K562 (cell line): ENCODE data around the gene MBNL1. TPM values are rescaled to one million over a fixed set of nuclear protein-coding genes. Genes with fewer than 3 reads are reported as not detected.
A peak's percentile ranks its signal among the peaks of the same experiment; 100 is the strongest.

ENCODE experiments used
- ATAC-seq: fragments of 200-7000 bp; cut with Tn5 transposase; 3 replicates; pipeline ENCODE4 v1.9.1; 2020; ENCODE audit warnings: moderate library complexity
- BruUV-seq: library from RNA; stranded (reverse); fragments of 400-500 nt; replicated peaks from 2 replicates; lab custom pipeline; 2021; lab: Mats Ljungman, UMichigan
- CTCF ChIA-PET: fragments of 300-600 bp; formaldehyde crosslinking; extraction: SDS; loops from one replicate; lab custom pipeline; 2021; ENCODE audit warnings: low intra/inter-chr PET ratio; lab: Yijun Ruan, JAX
- POLR2A ChIA-PET: fragments of 300-600, 350-650 bp; sonication (Branson Sonifier 250); formaldehyde crosslinking; extraction: SDS; loops from one replicate; lab custom pipeline; 2021; ENCODE audit warnings: antibody characterized with exemption, inconsistent platforms; lab: Yijun Ruan, JAX
- DNase-seq, 4 experiments: peaks; one replicate each; pipeline versions ENCODE4 v3.0.0 to v3.0.0-alpha.2; 2011 to 2018; ENCODE audit warnings: low spot score in 3 of 4, mixed read lengths in 3 of 4; ENCODE audit errors: extremely low read depth in 1 of 4
- FAIRE-seq: peaks from 2 replicates; lab custom pipeline; 2011; peaks lifted over from hg19 to GRCh38; lab: Jason Lieb, UNC
- H2AFZ ChIP-seq: 2 replicates; pipeline ENCODE4 v1.6.0; 2011; ENCODE audit warnings: low read depth, low read length, control low read depth, inconsistent platforms
- H3K27ac ChIP-seq: fragments of 200-600 bp; 3 replicates; pipeline ENCODE4 v1.8.0; 2011; ENCODE audit warnings: low read depth, mild to moderate bottlenecking, control low read depth, inconsistent platforms, low read length, moderate library complexity, mixed read lengths; ENCODE audit errors: extremely low read depth
- H3K27me3 ChIP-seq, 2 experiments: fragments of 300-600 bp in 1 of 2; 2 replicates in 1 of 2; 3 replicates in 1 of 2; pipeline versions ENCODE4 v1.6.0 to v1.8.0; 2011; ENCODE audit warnings: inconsistent platforms in 2 of 2, low read length in 2 of 2, mild to moderate bottlenecking in 1 of 2, mixed read lengths in 1 of 2, moderate library complexity in 1 of 2; ENCODE audit not compliant: control insufficient read depth in 2 of 2, insufficient read depth in 2 of 2
- H3K36me3 ChIP-seq: fragments of 300-600 bp; 3 replicates; pipeline ENCODE4 v1.8.0; 2011; ENCODE audit warnings: mild to moderate bottlenecking, low read length, inconsistent platforms; ENCODE audit not compliant: control insufficient read depth, insufficient read depth
- H3K4me1 ChIP-seq, 2 experiments: fragments of 200-600 bp in 1 of 2; replicated peaks in 1 of 2; 2 replicates in 1 of 2; 3 replicates in 1 of 2; pipeline versions ENCODE4 v1.5.1 to v1.8.0; 2011; ENCODE audit warnings: inconsistent platforms in 2 of 2, low read length in 2 of 2, mild to moderate bottlenecking in 1 of 2, mixed read lengths in 1 of 2, moderate library complexity in 1 of 2; ENCODE audit not compliant: control insufficient read depth in 2 of 2, insufficient read depth in 2 of 2
- H3K4me2 ChIP-seq: 2 replicates; pipeline ENCODE4 v1.6.1; 2011; ENCODE audit warnings: low read length, control low read depth, inconsistent platforms, mixed read lengths; ENCODE audit not compliant: insufficient read depth
- H3K4me3 ChIP-seq: fragments of 200-600 bp; sonication (generic), shearing (Covaris generic); 2 replicates; pipeline ENCODE4 v1.5.1; 2016; ENCODE audit warnings: control low read depth, inconsistent platforms
- H3K79me2 ChIP-seq: fragments of 200-600 bp; 3 replicates; pipeline ENCODE4 v1.8.0; 2011; ENCODE audit warnings: low read length, inconsistent platforms; ENCODE audit not compliant: control insufficient read depth, insufficient read depth
- H3K9ac ChIP-seq, 2 experiments: 2 replicates each; pipeline versions ENCODE4 v1.6.0 to v1.6.1; 2011; ENCODE audit warnings: low read depth in 2 of 2, low read length in 2 of 2, control low read depth in 1 of 2, inconsistent platforms in 1 of 2, mild to moderate bottlenecking in 1 of 2, mixed read lengths in 1 of 2; ENCODE audit not compliant: insufficient read depth in 1 of 2
- H3K9me1 ChIP-seq: one replicate; pipeline ENCODE4 v1.6.0; 2011; ENCODE audit warnings: inconsistent platforms, mild to moderate bottlenecking, low read length, moderate library complexity; ENCODE audit not compliant: control insufficient read depth, insufficient read depth
- H3K9me3 ChIP-seq: replicated peaks from 2 replicates; pipeline ENCODE4 v1.5.1; 2011; ENCODE audit warnings: low read depth, low read length, inconsistent platforms; ENCODE audit not compliant: control insufficient read depth, insufficient read depth
- H4K20me1 ChIP-seq: replicated peaks from 2 replicates; pipeline ENCODE4 v1.6.1; 2011; ENCODE audit warnings: low read length, inconsistent platforms, mixed read lengths; ENCODE audit not compliant: control insufficient read depth, insufficient read depth
- SMC3 ChIP-seq: conservative IDR thresholded peaks from 2 replicates; pipeline ENCODE4 v1.6.1; 2011; ENCODE audit warnings: low read depth, low read length, improper control_type of control experiment; ENCODE audit not compliant: insufficient read depth
- WGBS: fragments of 100-300 bp; shearing (Covaris generic); methylation state at CpG from one replicate; pipeline ENCODE4 v1.1.6; 2016; ENCODE audit warnings: low coverage, mixed read lengths; ENCODE audit not compliant: insufficient coverage; ENCODE audit errors: missing lambda C conversion rate; 5-methylcytosine and 5-hydroxymethylcytosine counted together
- in situ Hi-C: fragments of 300-500 bp; cut with MboI; formaldehyde crosslinking; loops from 4 replicates; pipeline ENCODE4 v1.15.0; 2018; ENCODE audit warnings: inconsistent platforms, mixed read lengths
- intact Hi-C: fragments of 100-400 bp; cut with micrococcal nuclease; formaldehyde crosslinking; loops from 2 replicates; pipeline ENCODE4 v1.14.2; 2022
- polyA plus RNA-seq, 8 experiments: library from polyadenylated mRNA; depleted of rRNA in 4 of 8; stranded (reverse) in 5 of 8; unstranded in 3 of 8; fragments of >200 nt; fragmentation: Nextera tagmentation in 2 of 8; fragmentation: Illumina TruSeq in 1 of 8; extraction: Ambion mirVana in 2 of 8; extraction: Trizol in 1 of 8; gene quantifications; 2 replicates each; pipeline versions ENCODE4 v1.2.1 to v1.2.3, GENCODE V29; 2011 to 2014; ENCODE audit warnings: inconsistent platforms in 1 of 8, missing spikeins in 1 of 8
- total RNA-seq, 7 experiments: library from RNA; depleted of rRNA in 6 of 7; stranded (reverse); fragments of >200 nt in 6 of 7; fragmentation: Illumina TruSeq in 2 of 7; extraction: Trizol in 2 of 7; gene quantifications; 2 replicates each; pipeline versions ENCODE4 v1.2.1 to v1.2.3, GENCODE V29; 2011 to 2021; ENCODE audit warnings: low replicate concordance in 1 of 7
- TF ChIP-seq, protein P1 (sequence below), 2 experiments: fragments of 450-650 bp in 1 of 2; IDR thresholded peaks; 2 replicates each; pipeline ENCODE4 v1.6.1; 2011 to 2017; ENCODE audit warnings: low read depth in 2 of 2, antibody characterized with exemption in 1 of 2, borderline replicate concordance in 1 of 2, low read length in 1 of 2, mild to moderate bottlenecking in 1 of 2, mixed read lengths in 1 of 2; ENCODE audit not compliant: control insufficient read depth in 1 of 2

MBNL1 gene
- total and polyA plus RNA-seq, 9 of the 15 experiments (the other 6 are each of a cell fraction or from before 2014, with no cell fraction given) = 70.3 to 243 (median 220) TPM

DNA sequence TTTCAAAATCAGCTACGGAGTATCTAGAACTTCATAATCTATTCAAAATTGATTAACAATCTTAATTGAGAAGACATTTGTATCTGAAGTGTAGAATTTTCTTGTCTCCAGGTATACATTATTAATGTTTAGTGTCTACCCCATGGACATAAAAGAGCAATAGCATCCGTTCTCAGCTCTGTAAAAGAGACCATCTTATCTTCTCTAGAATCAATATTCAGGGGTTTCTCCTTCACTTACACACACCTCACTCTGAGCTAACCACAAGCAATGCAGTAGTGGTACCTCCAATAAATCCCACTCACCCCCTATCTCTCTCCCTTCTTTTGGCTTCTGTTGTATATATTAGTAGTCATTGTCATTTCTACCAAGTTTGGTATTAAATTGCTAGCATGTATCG lies 16.2 kb downstream of the MBNL1 start:
- Histone ChIP-seq H3K4me1 (peaks cover 3 to 27% of the 10 kb centered on the region in 2 experiments; a peak in 4 of 5 replicates), H2AFZ (no peak overlapping the region), H3K4me2 (no peak overlapping the region), H3K27ac (no peak overlapping the region), H3K9ac (no peak overlapping the region), H3K9me1 (peaks cover 7% of the 10 kb centered on the region), H3K27me3 (no peaks in the 10 kb centered on the region), H3K4me3 (no peak overlapping the region), H3K36me3 (peaks cover 51% of the 10 kb centered on the region), H3K79me2 (peaks cover 97% of the 10 kb centered on the region), H3K9me3 (no peaks in the 10 kb centered on the region), H4K20me1 (peaks cover 43% of the 10 kb centered on the region)
- whole genome bisulfite sequencing = 46% methylated on average over 3 of the region's 3 CpGs
- BruUV-seq = no TSS peak
- intact Hi-C loops = no loop called here
- TF ChIP-seq SMC3 = no peak
- TF ChIP-seq, protein P1, sequence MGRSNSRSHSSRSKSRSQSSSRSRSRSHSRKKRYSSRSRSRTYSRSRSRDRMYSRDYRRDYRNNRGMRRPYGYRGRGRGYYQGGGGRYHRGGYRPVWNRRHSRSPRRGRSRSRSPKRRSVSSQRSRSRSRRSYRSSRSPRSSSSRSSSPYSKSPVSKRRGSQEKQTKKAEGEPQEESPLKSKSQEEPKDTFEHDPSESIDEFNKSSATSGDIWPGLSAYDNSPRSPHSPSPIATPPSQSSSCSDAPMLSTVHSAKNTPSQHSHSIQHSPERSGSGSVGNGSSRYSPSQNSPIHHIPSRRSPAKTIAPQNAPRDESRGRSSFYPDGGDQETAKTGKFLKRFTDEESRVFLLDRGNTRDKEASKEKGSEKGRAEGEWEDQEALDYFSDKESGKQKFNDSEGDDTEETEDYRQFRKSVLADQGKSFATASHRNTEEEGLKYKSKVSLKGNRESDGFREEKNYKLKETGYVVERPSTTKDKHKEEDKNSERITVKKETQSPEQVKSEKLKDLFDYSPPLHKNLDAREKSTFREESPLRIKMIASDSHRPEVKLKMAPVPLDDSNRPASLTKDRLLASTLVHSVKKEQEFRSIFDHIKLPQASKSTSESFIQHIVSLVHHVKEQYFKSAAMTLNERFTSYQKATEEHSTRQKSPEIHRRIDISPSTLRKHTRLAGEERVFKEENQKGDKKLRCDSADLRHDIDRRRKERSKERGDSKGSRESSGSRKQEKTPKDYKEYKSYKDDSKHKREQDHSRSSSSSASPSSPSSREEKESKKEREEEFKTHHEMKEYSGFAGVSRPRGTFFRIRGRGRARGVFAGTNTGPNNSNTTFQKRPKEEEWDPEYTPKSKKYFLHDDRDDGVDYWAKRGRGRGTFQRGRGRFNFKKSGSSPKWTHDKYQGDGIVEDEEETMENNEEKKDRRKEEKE (IDR thresholded peaks at IDR 0.05; ENCODE audit: borderline replicate concordance in 1 of 2, control insufficient read depth in 1 of 2, low read depth in 2 of 2, low read length in 1 of 2) = 0 out of 4 replicates have a peak, but pooled peaks of 1 of the 2 experiments have one; percentile 26
- no peak for DNase-seq
- POLR2A ChIA-PET = interaction anchor here (0.6 to 4.9 kb wide), 5 partner anchors 8 to 24 kb away, joined by 3 to 24 read pairs (median 5); no protein-coding TSS in a partner anchor
- ATAC-seq = peak; percentile 12; the same call in 2 of the 3 replicates
- CTCF ChIA-PET = no interaction called here
- in situ Hi-C loops = no loop called here
- FAIRE-seq = no peak
